Embryonic facial prominence (tissue), 1 donor: ENCODE measurements around the gene HUS1.
"Not testable (repeated sequence)": the region's sequence is repeated elsewhere in the genome, so short reads cannot be mapped to it uniquely, and the experiment has no call there.

Source experiments
- DNase-seq: peaks from one replicate; pipeline ENCODE4 v3.0.0-alpha.2; 2016; ENCODE audit errors: extremely low spot score

The HUS1 gene

GRCh38 chr7:47979145-47979831, at the start of gene HUS1:
HUS1 (minus strand) TSS chr7:47979615; CDS start chr7:47979519, 96 bp downstream.
- peak; percentile 73 for DNase-seq

- no peak for DNase-seq
Observed at GRCh38 chr7:48028938-48029337, 49.5 kb upstream of the HUS1 start, which contains the start of gene SUN3. SUN3 (minus strand) TSS chr7:48029107; CDS start chr7:48028938, 169 bp downstream.

- no peak for DNase-seq
Observed at GRCh38 chr7:48025624-48026023, 46.2 kb upstream of the HUS1 start.

- no peak for DNase-seq
Observed at GRCh38 chr7:48017674-48018073, 38.3 kb upstream of the HUS1 start.

- DNase-seq: no peak
Observed at GRCh38 chr7:48016641-48017040, 37.2 kb upstream of the HUS1 start.

- DNase-seq: no peak
Observed at GRCh38 chr7:48011951-48012350, 32.5 kb upstream of the HUS1 start.

GRCh38 chr7:48011323-48011722, 31.9 kb upstream of the HUS1 start:
- no peak for DNase-seq

- DNase-seq: no peak
Observed at GRCh38 chr7:48009954-48010353, 30.5 kb upstream of the HUS1 start.

GRCh38 chr7:48009257-48009656, 29.8 kb upstream of the HUS1 start:
- no peak for DNase-seq

GRCh38 chr7:48006866-48007265, 27.5 kb upstream of the HUS1 start:
- DNase-seq: no peak

- DNase-seq: no peak
Observed at GRCh38 chr7:48004638-48005037, 25.2 kb upstream of the HUS1 start.

GRCh38 chr7:48004032-48004431, 24.6 kb upstream of the HUS1 start:
- no peak for DNase-seq

- not testable (repeated sequence) for DNase-seq
Observed at GRCh38 chr7:48000164-48000563, 20.7 kb upstream of the HUS1 start.

- DNase-seq: no peak
Observed at GRCh38 chr7:47999413-47999812, 20.0 kb upstream of the HUS1 start.

GRCh38 chr7:47992446-47992845, 13.0 kb upstream of the HUS1 start:
- no peak for DNase-seq

GRCh38 chr7:47991741-47992311, 12.4 kb upstream of the HUS1 start:
- no peak for DNase-seq

- DNase-seq: no peak
Observed at GRCh38 chr7:47991270-47991669, 11.9 kb upstream of the HUS1 start.

- no peak for DNase-seq
Observed at GRCh38 chr7:47990592-47990991, 11.2 kb upstream of the HUS1 start.

- not testable (repeated sequence) for DNase-seq
Observed at GRCh38 chr7:47989607-47990400, 10.4 kb upstream of the HUS1 start.

GRCh38 chr7:47988496-47989386, 9.3 kb upstream of the HUS1 start:
- DNase-seq: no peak

GRCh38 chr7:47982610-47983009, 3.2 kb upstream of the HUS1 start:
- no peak for DNase-seq

- DNase-seq: not testable (repeated sequence)
Observed at GRCh38 chr7:47980648-47981047, 1.2 kb upstream of the HUS1 start.
